Measurements from ENCODE around the gene THAP3. TPM values are rescaled to one million over a fixed set of nuclear protein-coding genes. Genes with fewer than 3 reads are reported as not detected.

THAP3 gene
- total and polyA plus RNA-seq, 2 of the 4 experiments (the other 2 are of a cell fraction), result 14.2 to 14.9 TPM

DNA sequence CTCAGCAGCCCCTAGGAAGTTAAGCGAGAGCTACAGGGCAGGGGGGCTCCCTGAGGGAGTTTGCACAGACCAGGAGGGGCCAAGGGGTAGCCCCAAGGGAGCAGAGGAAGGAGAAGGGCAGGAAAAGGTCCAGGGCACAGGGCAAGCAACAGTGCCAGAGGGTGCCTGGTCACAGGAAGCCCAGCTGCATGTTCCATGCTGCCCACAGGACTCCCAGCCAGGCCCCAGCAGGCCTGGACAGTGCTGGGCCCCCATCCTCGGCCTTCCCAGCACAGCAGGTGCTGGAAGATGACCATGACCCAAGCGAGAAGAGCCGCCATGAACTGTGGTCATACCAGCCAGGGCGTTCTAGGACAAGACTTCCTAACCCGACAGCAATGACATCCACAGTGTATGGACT lies 33.0 kb upstream of the THAP3 start:
- Histone ChIP-seq H3K9me1 (ENCODE audit: insufficient read depth, low read length) (no peaks in the 10 kb centered on the region), H2BK5ac (ENCODE audit: low read depth, low read length, poor library complexity, severe bottlenecking) (no peak overlapping the region), H3K23ac (ENCODE audit: low read depth, low read length) (no peak overlapping the region), H4K8ac (ENCODE audit: low read depth in 2 of 2, low read length in 2 of 2) (no peak overlapping the region), H3K4me1 (ENCODE audit: control insufficient read depth, insufficient read depth, low read length) (no peaks in the 10 kb centered on the region; the same call in 1 of the 2 replicates), H3K9me3 (ENCODE audit: control insufficient read depth, insufficient read depth, low read length) (no peaks in the 10 kb centered on the region), H3K4me3 (ENCODE audit: insufficient read depth, low read depth, low read length) (no peak overlapping the region), H2BK15ac (ENCODE audit: low read depth, low read length) (no peak overlapping the region), H2BK120ac (ENCODE audit: low read depth, low read length) (no peak overlapping the region), H4K20me1 (ENCODE audit: insufficient read depth, low read length) (peaks cover 74% of the 10 kb centered on the region), H2AK9ac (replicated peaks; ENCODE audit: low read depth, low read length, poor library complexity) (no peak overlapping the region), H3K79me1 (ENCODE audit: low read depth in 1 of 2, low read length in 2 of 2) (peaks cover 8 to 73% of the 10 kb centered on the region in 2 experiments), H3K4ac (ENCODE audit: low read depth, low read length) (no peak overlapping the region), H2AK5ac (ENCODE audit: low read depth, low read length) (no peak overlapping the region), H3K56ac (ENCODE audit: extremely low read depth, insufficient read depth, low read length) (no peak overlapping the region), H3K14ac (replicated peaks; ENCODE audit: low read depth, low read length) (no peak overlapping the region), H3K36me3 (ENCODE audit: control insufficient read depth, insufficient read depth, low read length) (peaks cover 89% of the 10 kb centered on the region), H2BK20ac (ENCODE audit: low read depth, low read length) (no peak overlapping the region), H4K91ac (ENCODE audit: insufficient read depth, low read depth, low read length) (no peak overlapping the region), H2AFZ (replicated peaks; ENCODE audit: low read length, poor library complexity) (no peak overlapping the region), H3K27me3 (ENCODE audit: control insufficient read depth, insufficient read depth, low read length) (no peaks in the 10 kb centered on the region), H3K27ac (ENCODE audit: insufficient read depth, low read length) (no peak overlapping the region), H3K18ac (ENCODE audit: low read depth, low read length) (no peak overlapping the region), H3K9ac (ENCODE audit: low read depth, low read length) (no peak overlapping the region), H3K4me2 (ENCODE audit: low read depth, low read length) (no peak overlapping the region), H4K5ac (ENCODE audit: low read depth, low read length) (no peak overlapping the region)
- dilution Hi-C loops (cut with HindIII; ENCODE audit: low sequenced_read_pairs, unreplicated experiment), result no loop called here
- no peak for DNase-seq
- TF ChIP-seq RAD21 (IDR thresholded peaks at IDR 0.05; ENCODE audit: low read length), result no peak
- no peak for TF ChIP-seq RCOR1 (IDR thresholded peaks at IDR 0.05; ENCODE audit: insufficient replicate concordance, low read length)
- TF ChIP-seq, protein P1, sequence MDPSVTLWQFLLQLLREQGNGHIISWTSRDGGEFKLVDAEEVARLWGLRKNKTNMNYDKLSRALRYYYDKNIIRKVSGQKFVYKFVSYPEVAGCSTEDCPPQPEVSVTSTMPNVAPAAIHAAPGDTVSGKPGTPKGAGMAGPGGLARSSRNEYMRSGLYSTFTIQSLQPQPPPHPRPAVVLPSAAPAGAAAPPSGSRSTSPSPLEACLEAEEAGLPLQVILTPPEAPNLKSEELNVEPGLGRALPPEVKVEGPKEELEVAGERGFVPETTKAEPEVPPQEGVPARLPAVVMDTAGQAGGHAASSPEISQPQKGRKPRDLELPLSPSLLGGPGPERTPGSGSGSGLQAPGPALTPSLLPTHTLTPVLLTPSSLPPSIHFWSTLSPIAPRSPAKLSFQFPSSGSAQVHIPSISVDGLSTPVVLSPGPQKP (IDR thresholded peaks at IDR 0.05; ENCODE audit: borderline replicate concordance, low read depth, low read length), result no peak
- TF ChIP-seq POLR2A (IDR thresholded peaks at IDR 0.05; ENCODE audit: low read depth, low read length), result no peak
- TF ChIP-seq RFX5 (IDR thresholded peaks at IDR 0.05; ENCODE audit: low read depth, low read length), result no peak
- POLR2A ChIA-PET (ENCODE audit: unreplicated experiment), result no interaction called here
- 96% methylated on average over 6 of the region's 6 CpGs; no CpG with 5 or more reads in 1 of the 2 experiments for WGBS, 2 experiments (ENCODE audit: extremely low coverage in 2 of 2, insufficient read length in 1 of 2)
- no TSS peak for BruUV-seq (replicated peaks)
- no peak for ATAC-seq (ENCODE audit: low read depth)
- in situ Hi-C loops (cut with MboI; ENCODE audit: low sequenced_read_pairs), result no loop called here
- intact Hi-C loops (cut with micrococcal nuclease), result no loop called here
- CTCF ChIA-PET, result no interaction called here
